Fibroblast of mammary gland (primary cell): ENCODE measurements around the gene RECQL5.
"Not testable (repeated sequence)": the region's sequence is repeated elsewhere in the genome, so short reads cannot be mapped to it uniquely, and the experiment has no call there.

ENCODE experiments used
- DNase-seq: peaks from one replicate; pipeline ENCODE4 v3.0.0-alpha.2; 2010; ENCODE audit warnings: low read depth
- H3K4me3 ChIP-seq: 2 replicates; pipeline ENCODE4 v1.5.1; 2011; ENCODE audit warnings: low read depth, mild to moderate bottlenecking, low read length, moderate library complexity; ENCODE audit not compliant: control insufficient read depth
- TF ChIP-seq, protein P1 (sequence below): conservative IDR thresholded peaks from 2 replicates; pipeline ENCODE4 v1.5.1; 2011; ENCODE audit warnings: low read depth, low read length, inconsistent platforms; ENCODE audit not compliant: control insufficient read depth, insufficient read depth

The RECQL5 gene

GRCh38 chr17:75588596-75589011 lies 78.3 kb downstream of the RECQL5 start:
- TF ChIP-seq, protein P1, sequence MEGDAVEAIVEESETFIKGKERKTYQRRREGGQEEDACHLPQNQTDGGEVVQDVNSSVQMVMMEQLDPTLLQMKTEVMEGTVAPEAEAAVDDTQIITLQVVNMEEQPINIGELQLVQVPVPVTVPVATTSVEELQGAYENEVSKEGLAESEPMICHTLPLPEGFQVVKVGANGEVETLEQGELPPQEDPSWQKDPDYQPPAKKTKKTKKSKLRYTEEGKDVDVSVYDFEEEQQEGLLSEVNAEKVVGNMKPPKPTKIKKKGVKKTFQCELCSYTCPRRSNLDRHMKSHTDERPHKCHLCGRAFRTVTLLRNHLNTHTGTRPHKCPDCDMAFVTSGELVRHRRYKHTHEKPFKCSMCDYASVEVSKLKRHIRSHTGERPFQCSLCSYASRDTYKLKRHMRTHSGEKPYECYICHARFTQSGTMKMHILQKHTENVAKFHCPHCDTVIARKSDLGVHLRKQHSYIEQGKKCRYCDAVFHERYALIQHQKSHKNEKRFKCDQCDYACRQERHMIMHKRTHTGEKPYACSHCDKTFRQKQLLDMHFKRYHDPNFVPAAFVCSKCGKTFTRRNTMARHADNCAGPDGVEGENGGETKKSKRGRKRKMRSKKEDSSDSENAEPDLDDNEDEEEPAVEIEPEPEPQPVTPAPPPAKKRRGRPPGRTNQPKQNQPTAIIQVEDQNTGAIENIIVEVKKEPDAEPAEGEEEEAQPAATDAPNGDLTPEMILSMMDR: no peak
- no peak overlapping the region for H3K4me3 ChIP-seq
- DNase-seq: no peak

GRCh38 chr17:75587675-75588595 lies 79.0 kb downstream of the RECQL5 start, which contains the start of gene MYO15B:
Gene MYO15B, plus strand, starts transcription at chr17:75587800. Its CDS starts 258 bp downstream, at chr17:75588058.
- TF ChIP-seq, protein P1: peak; percentile 4
- no peak within 1 kb of the TSS for H3K4me3 ChIP-seq
- no peak for DNase-seq

DNA sequence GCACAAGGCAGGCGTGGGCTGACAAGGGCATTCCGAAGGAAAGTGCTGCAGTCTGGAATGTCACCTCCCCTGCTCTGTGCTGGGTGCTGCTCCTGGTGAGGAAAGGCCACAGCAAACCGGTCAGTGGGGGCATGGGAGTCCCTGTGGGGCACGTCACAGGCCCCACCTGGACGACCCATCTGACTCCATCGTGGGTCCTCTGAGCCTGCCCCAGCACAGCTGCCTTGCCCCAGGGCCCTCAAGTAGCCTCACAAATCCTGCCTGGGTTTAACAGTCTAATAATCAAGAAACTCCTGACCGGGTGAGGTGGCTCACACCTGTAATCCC lies 82.1 kb downstream of the RECQL5 start:
- TF ChIP-seq, protein P1: no peak
- H3K4me3 ChIP-seq: no peak overlapping the region

GRCh38 chr17:75583197-75583596 lies 83.8 kb downstream of the RECQL5 start:
- H3K4me3 ChIP-seq, DNase-seq: not testable (repeated sequence)

More for the DNA sequence above, 82.1 kb downstream of the RECQL5 start:
- no peak for DNase-seq

- not testable (repeated sequence) for DNase-seq
These were observed 85.7 kb downstream of the RECQL5 start for GRCh38 chr17:75581121-75581725.

More at GRCh38 chr17:75581121-75581725, 85.7 kb downstream of the RECQL5 start:
- H3K4me3 ChIP-seq: not testable (repeated sequence)
